GM19099 (cell line): ENCODE results near the gene IFNLR1.

Experiments
- POLR2A ChIP-seq: IDR thresholded peaks from 3 replicates; pipeline ENCODE4 v1.6.1; 2011; ENCODE audit warnings: low read depth; ENCODE audit not compliant: insufficient read length; ENCODE audit errors: extremely low read depth

IFNLR1 gene

GRCh38 chr1:24173638-24174575 is 13.2 kb downstream of the IFNLR1 start:
- TF ChIP-seq POLR2A: no peak

GRCh38 chr1:24172598-24172997 is 14.5 kb downstream of the IFNLR1 start:
- no peak for TF ChIP-seq POLR2A

GRCh38 chr1:24169286-24169685 is 17.8 kb downstream of the IFNLR1 start:
- TF ChIP-seq POLR2A: no peak

- TF ChIP-seq POLR2A: no peak
These were observed 18.8 kb downstream of the IFNLR1 start for GRCh38 chr1:24168245-24168644.

GRCh38 chr1:24167008-24167407 is 20.1 kb downstream of the IFNLR1 start:
- no peak for TF ChIP-seq POLR2A

GRCh38 chr1:24165500-24165899 is 21.6 kb downstream of the IFNLR1 start:
- no peak for TF ChIP-seq POLR2A

GRCh38 chr1:24164004-24164403 is 23.1 kb downstream of the IFNLR1 start:
- no peak for TF ChIP-seq POLR2A

GRCh38 chr1:24162201-24162600 is 24.9 kb downstream of the IFNLR1 start:
- TF ChIP-seq POLR2A: no peak

GRCh38 chr1:24161270-24161669 is 25.8 kb downstream of the IFNLR1 start:
- TF ChIP-seq POLR2A: no peak

GRCh38 chr1:24159366-24159765 is 27.7 kb downstream of the IFNLR1 start:
- no peak for TF ChIP-seq POLR2A

GRCh38 chr1:24157918-24158481 is 29.1 kb downstream of the IFNLR1 start:
- TF ChIP-seq POLR2A: no peak

GRCh38 chr1:24156542-24157260 is 30.4 kb downstream of the IFNLR1 start:
- TF ChIP-seq POLR2A: no peak

GRCh38 chr1:24155011-24155782 is 31.9 kb downstream of the IFNLR1 start:
- TF ChIP-seq POLR2A: no peak

- no peak for TF ChIP-seq POLR2A
These were observed 32.9 kb downstream of the IFNLR1 start for GRCh38 chr1:24154215-24154614.

- no peak for TF ChIP-seq POLR2A
These were observed 34.2 kb downstream of the IFNLR1 start for GRCh38 chr1:24152631-24153494.

- no peak for TF ChIP-seq POLR2A
These were observed 35.9 kb downstream of the IFNLR1 start for GRCh38 chr1:24151175-24151533.
